Suppressor macrophage (primary cell): ENCODE measurements around the gene USE1.

ENCODE experiments used
- DNase-seq, 4 experiments: peaks; one replicate each; pipeline ENCODE4 v3.0.0-alpha.2; 2020 to 2022

Gene USE1

GRCh38 chr19:17235971-17236777, 21.0 kb downstream of the USE1 start:
- peak in 1 of 4 experiments; percentile 20 for DNase-seq

DNA sequence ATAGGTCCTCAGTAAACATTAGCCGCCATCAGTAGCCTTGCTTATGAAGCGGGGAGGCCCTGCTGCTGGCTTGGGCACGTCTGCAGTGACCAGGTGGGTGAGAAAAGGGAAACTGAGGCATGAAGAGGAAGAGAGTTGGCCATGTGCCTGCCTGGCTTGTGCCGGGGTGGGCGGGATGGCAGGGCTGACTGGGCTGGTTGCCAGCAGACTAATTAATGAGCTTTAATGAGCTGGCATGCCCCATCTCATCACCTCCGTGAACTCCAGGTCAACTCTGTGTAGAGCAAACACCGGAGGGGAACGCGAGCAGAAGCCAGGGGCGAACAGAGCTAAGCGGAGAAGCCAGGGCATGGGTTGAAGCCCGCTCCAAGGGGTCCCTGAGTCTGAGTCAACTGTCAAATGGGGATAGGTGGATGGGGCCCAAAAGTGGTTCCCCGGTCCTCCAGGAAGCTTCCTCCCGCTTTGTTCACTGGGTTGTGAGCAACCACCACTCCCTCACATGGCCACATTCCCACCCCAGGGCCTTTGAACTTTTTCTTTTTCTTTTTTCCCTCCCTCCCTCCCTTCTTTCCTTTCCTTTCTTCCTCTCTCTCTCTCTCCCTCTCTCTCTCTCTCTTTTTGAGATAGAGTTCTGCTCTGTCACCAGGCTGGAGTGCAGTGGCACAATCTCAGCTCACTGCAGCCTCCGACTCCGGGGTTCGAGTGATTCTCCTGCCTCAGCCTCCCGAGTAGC, 21.8 kb downstream of the USE1 start:
- no peak for DNase-seq

DNA sequence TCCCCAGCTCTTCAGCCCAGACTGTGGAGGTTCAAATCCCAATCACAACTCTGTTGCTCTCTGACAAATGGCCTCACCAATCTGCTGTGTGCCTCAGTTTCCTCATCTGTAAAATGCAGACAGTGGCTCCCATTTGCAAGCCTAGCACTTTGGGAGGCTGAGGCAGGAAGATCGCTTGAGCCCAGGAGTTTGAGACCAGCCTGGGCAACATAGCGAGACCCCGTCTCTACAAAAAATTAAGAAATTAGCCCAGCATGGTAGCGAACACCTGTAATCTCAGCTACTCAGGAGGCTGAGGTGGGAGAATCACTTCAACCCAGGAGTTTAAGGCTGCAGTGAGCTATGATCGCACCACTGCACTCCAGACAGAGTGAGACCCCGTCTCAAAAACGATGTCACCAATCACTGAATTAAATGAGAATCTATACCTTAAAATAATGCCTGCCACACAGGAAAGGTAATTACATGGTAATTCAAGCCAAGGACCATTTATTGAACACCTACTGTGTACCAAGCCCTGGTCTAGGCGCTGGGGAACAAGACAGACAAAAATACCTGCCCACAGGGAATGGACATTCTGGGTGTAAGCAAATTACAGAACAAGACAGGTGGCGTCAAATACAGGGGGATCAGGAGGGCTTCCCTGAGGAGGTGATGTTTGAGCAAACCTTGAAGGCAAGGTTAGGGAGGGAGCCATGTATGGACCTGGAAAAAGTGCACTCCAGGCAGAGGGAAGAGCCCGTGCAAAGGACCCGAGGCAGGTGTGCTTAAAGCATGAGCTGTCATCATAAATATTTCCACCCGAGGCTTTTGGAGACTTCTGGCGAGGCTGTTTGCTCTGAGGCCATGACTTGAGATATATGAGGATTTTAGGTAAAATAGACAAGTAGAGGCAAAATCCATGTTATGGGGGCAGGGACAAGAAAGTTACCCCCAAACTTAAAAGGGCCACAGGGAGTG, 22.9 kb downstream of the USE1 start:
- no peak for DNase-seq

DNA sequence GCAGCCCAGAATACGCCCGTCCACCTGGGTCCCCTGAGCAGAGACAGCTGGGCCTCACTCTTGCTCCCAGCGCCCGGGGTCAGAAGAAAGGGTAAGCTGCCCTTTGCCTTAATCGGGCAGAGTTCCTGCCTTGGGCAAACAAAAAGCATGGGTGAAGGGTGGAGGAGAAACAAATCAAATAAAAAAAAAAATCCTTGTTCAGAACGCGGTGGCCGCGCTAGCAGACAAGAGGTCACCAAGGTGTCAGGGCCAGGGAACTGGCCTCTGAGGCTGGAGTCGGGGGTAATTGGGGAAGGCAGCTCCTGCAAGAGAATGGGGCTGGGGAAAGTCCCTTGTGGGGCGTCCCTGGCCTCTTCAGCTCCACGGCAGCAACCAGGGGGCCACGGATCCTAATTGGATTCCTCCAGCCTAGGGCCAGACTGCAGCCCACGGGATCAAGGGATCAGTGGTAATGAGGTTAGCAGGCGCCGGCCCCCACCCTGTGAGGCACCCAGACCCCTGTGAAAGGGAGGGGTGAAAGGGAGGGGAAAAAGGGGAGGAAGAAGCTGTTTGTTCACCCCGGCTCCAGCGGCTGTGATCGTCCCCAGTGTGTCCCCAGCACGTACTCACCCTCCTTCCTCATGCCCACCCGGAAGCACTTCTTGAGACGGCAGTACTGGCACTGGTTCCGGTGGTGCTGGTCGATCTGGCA, 25.1 kb downstream of the USE1 start:
- DNase-seq: no peak

DNA sequence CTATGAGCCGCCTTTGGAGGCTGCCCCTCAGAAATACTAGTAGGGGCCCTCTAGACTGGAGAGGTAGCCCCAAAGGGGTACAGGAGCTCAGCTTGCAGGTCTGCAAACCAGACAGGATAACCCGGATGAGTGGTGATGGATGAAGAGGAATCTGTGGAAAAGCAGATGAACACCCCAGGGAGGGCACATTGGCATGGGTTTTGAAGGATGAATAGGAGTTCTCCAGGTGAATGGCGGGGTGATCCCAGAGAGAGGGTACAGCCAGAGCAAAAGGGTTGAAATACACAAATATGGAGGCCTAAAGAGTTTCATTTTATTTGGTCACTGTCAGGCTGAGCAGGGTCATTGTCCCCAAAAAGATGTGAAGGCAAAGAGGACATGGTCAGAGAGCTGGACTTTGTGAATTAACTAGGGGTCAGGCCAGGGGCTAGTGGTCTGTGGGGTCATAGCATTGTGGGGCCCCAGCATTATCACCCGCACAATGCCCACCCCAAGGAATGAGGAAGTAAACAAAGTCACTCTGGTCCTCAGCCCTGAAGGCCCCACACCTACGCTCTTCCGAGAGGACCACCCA, 25.8 kb downstream of the USE1 start:
- no peak for DNase-seq

DNA sequence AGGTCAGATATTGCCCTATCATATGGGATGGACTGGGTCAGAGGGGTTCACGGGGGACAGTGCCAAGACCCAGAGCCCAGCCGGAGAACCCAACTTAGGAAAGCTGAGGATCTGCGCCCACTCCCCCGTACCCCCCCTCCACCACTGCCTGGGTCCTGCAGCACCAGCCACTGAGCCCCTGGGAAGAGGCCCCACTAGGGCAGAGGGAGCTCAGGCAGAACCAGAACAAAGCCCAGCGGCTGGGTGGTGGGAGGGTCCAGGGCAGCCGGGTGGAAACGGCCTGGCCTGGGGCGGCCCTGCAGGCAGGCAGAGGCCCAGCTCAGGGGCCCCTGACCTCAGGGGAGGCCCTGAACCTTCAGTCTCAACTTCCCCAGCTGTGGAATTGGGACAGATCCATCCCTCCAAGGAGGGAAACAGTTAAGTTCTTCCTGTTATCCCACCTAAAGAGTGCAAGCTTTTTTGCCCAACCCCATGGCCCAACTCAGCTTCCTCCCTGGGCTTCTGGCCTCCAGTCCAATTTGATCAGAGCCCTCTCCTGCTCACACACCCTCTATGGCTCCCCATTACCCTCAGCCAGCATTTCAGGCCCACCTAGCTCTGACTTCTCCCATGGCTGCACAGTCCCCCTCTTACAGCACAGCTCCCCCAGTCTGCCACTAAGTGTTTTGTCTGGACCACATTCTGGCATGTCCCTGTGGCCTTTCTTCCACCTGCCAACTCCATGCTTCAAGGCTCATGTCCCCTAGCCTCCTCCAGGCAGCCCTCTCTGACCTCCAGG, 27.5 kb downstream of the USE1 start:
- no peak for DNase-seq

GRCh38 chr19:17243211-17243829, 28.2 kb downstream of the USE1 start:
- DNase-seq: no peak

GRCh38 chr19:17243830-17244617, 28.9 kb downstream of the USE1 start:
- DNase-seq: no peak

- DNase-seq: peak in 3 of 4 experiments; percentile 35 to 74 (median 62)
These were observed 29.7 kb downstream of the USE1 start for GRCh38 chr19:17244618-17245534.

- DNase-seq: no peak
These were observed 30.4 kb downstream of the USE1 start, which contains the start of gene NR2F6 for GRCh38 chr19:17245535-17245984. NR2F6 (minus strand) TSS chr19:17245919; CDS start chr19:17245220, 699 bp downstream.

GRCh38 chr19:17246681-17247425, 31.7 kb downstream of the USE1 start:
- DNase-seq: peak; percentile 51 to 77 (median 70)

GRCh38 chr19:17248011-17248776, 33.0 kb downstream of the USE1 start:
- DNase-seq: no peak

DNA sequence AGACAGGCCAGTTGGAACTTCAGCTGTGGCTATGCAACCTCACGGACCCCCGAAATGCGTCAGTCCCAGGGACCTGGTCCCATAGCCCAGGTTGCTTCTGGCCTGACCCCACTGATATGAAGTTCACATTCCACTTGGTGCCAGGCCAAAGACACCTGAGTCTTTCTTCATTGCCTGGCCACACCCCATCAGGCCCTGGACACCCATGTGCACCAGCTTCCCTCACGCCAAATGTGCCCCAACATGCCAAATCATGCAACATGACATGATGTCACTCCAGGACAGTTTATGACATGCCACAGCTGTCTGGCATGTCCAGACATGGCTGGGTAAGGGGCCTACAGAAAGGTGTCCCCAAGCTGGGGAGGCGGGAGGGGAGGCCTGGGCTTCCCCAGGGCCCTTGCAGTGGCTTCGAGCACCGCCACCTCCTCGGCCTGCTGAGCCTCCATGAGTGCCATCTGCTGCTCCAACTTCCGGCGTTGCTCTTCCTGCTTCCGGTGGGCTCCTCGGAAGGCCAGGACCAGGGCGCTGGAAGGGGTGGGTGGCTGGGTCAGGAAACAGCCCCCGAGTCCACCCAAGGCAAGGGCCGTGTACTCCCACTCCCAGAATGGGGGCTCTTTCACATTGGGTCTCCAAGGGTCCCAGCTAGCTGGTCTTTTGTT, 34.9 kb downstream of the USE1 start:
- no peak for DNase-seq

- no peak for DNase-seq
These were observed 39.5 kb downstream of the USE1 start for GRCh38 chr19:17254636-17255035.

GRCh38 chr19:17255150-17255621, 40.0 kb downstream of the USE1 start:
- DNase-seq: no peak

- DNase-seq: no peak
These were observed 41.0 kb downstream of the USE1 start for GRCh38 chr19:17256130-17256529.
